Smooth muscle cell of the brain vasculature (primary cell): Measurements from ENCODE around the gene RBM39.
"Not testable (repeated sequence)": the region's sequence is repeated elsewhere in the genome, so short reads cannot be mapped to it uniquely, and the experiment has no call there.

ENCODE experiments used
- DNase-seq: peaks from one replicate; pipeline ENCODE4 v3.0.0-alpha.2; 2012; ENCODE audit warnings: low read depth, low spot score

Gene RBM39

GRCh38 chr20:35756404-35756803, 14.3 kb upstream of the RBM39 start:
- no peak for DNase-seq

GRCh38 chr20:35750611-35751010, 8.6 kb upstream of the RBM39 start:
- no peak for DNase-seq

- not testable (repeated sequence) for DNase-seq
Observed at GRCh38 chr20:35744492-35744841, 2.4 kb upstream of the RBM39 start.

- no peak for DNase-seq
Observed at GRCh38 chr20:35743693-35744491, 1.8 kb upstream of the RBM39 start.

GRCh38 chr20:35742741-35743523, 872 bp upstream of the RBM39 start:
- no peak for DNase-seq

GRCh38 chr20:35739294-35740163, 2.5 kb downstream of the RBM39 start:
- DNase-seq, result no peak

- no peak for DNase-seq
Observed at GRCh38 chr20:35738410-35739179, 3.5 kb downstream of the RBM39 start.

- DNase-seq, result no peak
Observed at GRCh38 chr20:35737865-35738333, 4.2 kb downstream of the RBM39 start.

GRCh38 chr20:35735826-35736470, 6.1 kb downstream of the RBM39 start:
- no peak for DNase-seq

GRCh38 chr20:35734777-35735649, 7.0 kb downstream of the RBM39 start:
- no peak for DNase-seq

- DNase-seq, result no peak
Observed at GRCh38 chr20:35734374-35734773, 7.7 kb downstream of the RBM39 start.

- no peak for DNase-seq
Observed at GRCh38 chr20:35732644-35732982, 9.4 kb downstream of the RBM39 start.

GRCh38 chr20:35731862-35732643, 10.0 kb downstream of the RBM39 start:
- no peak for DNase-seq

GRCh38 chr20:35731469-35731788, 10.6 kb downstream of the RBM39 start:
- DNase-seq, result no peak

GRCh38 chr20:35730583-35731468, 11.2 kb downstream of the RBM39 start:
- no peak for DNase-seq

- no peak for DNase-seq
Observed at GRCh38 chr20:35729836-35730582, 12.1 kb downstream of the RBM39 start.

- DNase-seq, result no peak
Observed at GRCh38 chr20:35729283-35729807, 12.7 kb downstream of the RBM39 start.
